GM12878 (cell line): ENCODE data around the gene CBR4. TPM values are rescaled to one million over a fixed set of nuclear protein-coding genes. Genes with fewer than 3 reads are reported as not detected.

Source experiments
- ATAC-seq: fragments of 200-7000 bp; cut with Tn5 transposase; 3 replicates; pipeline ENCODE4 v1.9.1; 2020; ENCODE audit warnings: mild to moderate bottlenecking, moderate library complexity
- BruUV-seq: library from RNA; stranded (reverse); fragments of 400-500 nt; replicated peaks from 2 replicates; lab custom pipeline; 2021; lab: Mats Ljungman, UMichigan
- CTCF ChIA-PET: fragments of 300-600 bp; sonication (Branson Sonifier 250); formaldehyde crosslinking; extraction: SDS; loops from one replicate; lab custom pipeline; 2021; ENCODE audit warnings: inconsistent platforms; lab: Yijun Ruan, JAX
- POLR2A ChIA-PET: fragments of 350-600 bp; formaldehyde crosslinking; extraction: SDS; loops from one replicate; lab custom pipeline; 2021; ENCODE audit warnings: inconsistent platforms; lab: Charles Lee
- RAD21 ChIA-PET: fragments of 300-600 bp; sonication (Branson Sonifier 250); formaldehyde crosslinking; loops from one replicate; lab custom pipeline; 2023; ENCODE audit warnings: antibody characterized with exemption; ENCODE audit not compliant: unreplicated experiment; lab: Charles Lee
- SMC1A ChIA-PET: fragments of 300-600 bp; sonication (Branson Sonifier 250); formaldehyde crosslinking; loops from one replicate; lab custom pipeline; 2023; ENCODE audit not compliant: unreplicated experiment, uncharacterized antibody; lab: Charles Lee
- DNase-seq: peaks from one replicate; pipeline ENCODE4 v3.0.0-alpha.2; 2011; ENCODE audit warnings: low read depth, low spot score
- FAIRE-seq: peaks from 3 replicates; lab custom pipeline; 2011; peaks lifted over from hg19 to GRCh38; lab: Jason Lieb, UNC
- H2AFZ ChIP-seq: 2 replicates; pipeline ENCODE4 v1.6.0; 2011; ENCODE audit warnings: low read depth, low read length, control low read depth; ENCODE audit not compliant: control insufficient read depth
- H3K27ac ChIP-seq: 2 replicates; pipeline ENCODE4 v1.5.1; 2011; ENCODE audit warnings: control low read depth; ENCODE audit not compliant: control insufficient read depth, insufficient read depth
- H3K27me3 ChIP-seq, 2 experiments: replicated peaks in 1 of 2; 2 replicates each; pipeline versions ENCODE4 v1.6.0 to v1.6.1; 2011; ENCODE audit warnings: low read length in 1 of 2; ENCODE audit not compliant: control insufficient read depth in 2 of 2, insufficient read depth in 2 of 2
- H3K36me3 ChIP-seq, 2 experiments: 2 replicates each; pipeline ENCODE4 v1.5.1; 2011; ENCODE audit warnings: low read length in 1 of 2; ENCODE audit not compliant: control insufficient read depth in 2 of 2, insufficient read depth in 2 of 2
- H3K4me1 ChIP-seq: 2 replicates; pipeline ENCODE4 v1.6.1; 2011; ENCODE audit warnings: mild to moderate bottlenecking, low read length, moderate library complexity, mixed read lengths; ENCODE audit not compliant: control insufficient read depth, insufficient read depth
- H3K4me2 ChIP-seq: 2 replicates; pipeline ENCODE4 v1.6.0; 2011; ENCODE audit warnings: control low read depth; ENCODE audit not compliant: control insufficient read depth, insufficient read depth
- H3K4me3 ChIP-seq: fragments of 200-600 bp; sonication (generic); 2 replicates; pipeline ENCODE4 v1.5.1; 2016
- H3K79me2 ChIP-seq: 2 replicates; pipeline ENCODE4 v1.6.0; 2011; ENCODE audit warnings: low read length; ENCODE audit not compliant: control insufficient read depth, insufficient read depth
- H3K9ac ChIP-seq: 2 replicates; pipeline ENCODE4 v1.8.0; 2011; ENCODE audit warnings: low read length, control low read depth, mixed read lengths; ENCODE audit not compliant: control insufficient read depth, insufficient read depth
- H3K9me3 ChIP-seq: replicated peaks from 3 replicates; pipeline ENCODE4 v1.5.1; 2011; ENCODE audit warnings: mild to moderate bottlenecking, low read length; ENCODE audit not compliant: control insufficient read depth, insufficient read depth
- H4K20me1 ChIP-seq: 2 replicates; pipeline ENCODE4 v1.6.0; 2011; ENCODE audit not compliant: control insufficient read depth, insufficient read depth
- E2F8 ChIP-seq: fragments of 450-650 bp; IDR thresholded peaks from 2 replicates; pipeline ENCODE4 v1.6.1; 2018; ENCODE audit warnings: mild to moderate bottlenecking, low read depth, moderate library complexity; ENCODE audit not compliant: partially characterized antibody
- EED ChIP-seq: sonication (generic); IDR thresholded peaks from 2 replicates; pipeline ENCODE4 v1.6.1; 2016; ENCODE audit warnings: antibody characterized with exemption, low read depth
- HCFC1 ChIP-seq: fragments of 150-350 bp; IDR thresholded peaks from 2 replicates; pipeline ENCODE4 v1.6.1; 2014; ENCODE audit warnings: low read length
- MAX ChIP-seq: IDR thresholded peaks from 2 replicates; pipeline ENCODE4 v1.6.1; 2012; ENCODE audit warnings: low read depth, low read length, improper control_type of control experiment
- NR2C2 ChIP-seq: IDR thresholded peaks from 2 replicates; pipeline ENCODE4 v1.6.1; 2011; ENCODE audit warnings: borderline replicate concordance, low read depth; ENCODE audit not compliant: control insufficient read depth, insufficient read length
- ZNF274 ChIP-seq: IDR thresholded peaks from one replicate; pipeline ENCODE4 v1.8.0; 2011; ENCODE audit not compliant: insufficient read length, insufficient read depth
- ZNF592 ChIP-seq: fragments of 450-650 bp; IDR thresholded peaks from 2 replicates; pipeline ENCODE4 v1.6.1; 2017; ENCODE audit warnings: mild to moderate bottlenecking, moderate library complexity
- WGBS: methylation state at CpG from one replicate; pipeline ENCODE4 v1.1.6; 2016; ENCODE audit warnings: low lambda C conversion rate; ENCODE audit not compliant: insufficient replicate concordance, insufficient coverage; ENCODE audit errors: missing lambda C conversion rate; 5-methylcytosine and 5-hydroxymethylcytosine counted together
- in situ Hi-C: fragments of 300-500 bp; cut with MboI; formaldehyde crosslinking; loops from 9 replicates; pipeline ENCODE4 v1.14.3; 2018; ENCODE audit warnings: mixed read lengths
- intact Hi-C: fragments of 100-400 bp; cut with micrococcal nuclease; formaldehyde crosslinking; loops from one replicate; pipeline ENCODE4 v1.14.2; 2022; ENCODE audit not compliant: unreplicated experiment
- polyA plus RNA-seq, 11 experiments: library from polyadenylated mRNA; depleted of rRNA in 4 of 11; unstranded in 6 of 11; stranded (reverse) in 5 of 11; fragments of >200 nt; fragmentation: Nextera tagmentation in 4 of 11; fragmentation: Illumina TruSeq in 1 of 11; extraction: Ambion mirVana in 4 of 11; extraction: Trizol in 1 of 11; gene quantifications; 1 replicate in 1 of 11; 2 replicates in 10 of 11; pipeline versions ENCODE4 v1.2.1 to v1.2.3, GENCODE V29; 2011 to 2016; ENCODE audit warnings: inconsistent platforms in 2 of 11, missing spikeins in 2 of 11, low read depth in 1 of 11
- total RNA-seq, 4 experiments: library from RNA; depleted of rRNA in 3 of 4; stranded (reverse); fragments of >200 nt in 3 of 4; fragmentation: Illumina TruSeq in 1 of 4; extraction: Trizol in 1 of 4; gene quantifications; 2 replicates each; pipeline versions ENCODE4 v1.2.1 to v1.2.3, GENCODE V29; 2013 to 2021

Gene CBR4
- total and polyA plus RNA-seq, 10 of the 15 experiments (the other 5 are each of a cell fraction or from before 2014, with no cell fraction given), result 17.3 to 38.8 (median 24.8) TPM

- TF ChIP-seq ZNF592, result no peak
Measured at GRCh38 chr4:169018406-169018805, 8.4 kb upstream of the CBR4 start (continued).

GRCh38 chr4:169017971-169018370 is 7.9 kb upstream of the CBR4 start:
- ChIA-PET CTCF (interaction anchor here (1.1 kb wide), 1 partner anchor 473 kb away, joined by 4 read pairs; no protein-coding TSS in a partner anchor), POLR2A (interaction anchor here (0.6 kb wide), 1 partner anchor 56 kb away, joined by 3 read pairs; no protein-coding TSS in a partner anchor), SMC1A (interaction anchor here (1.1 kb wide), 1 partner anchor 94 kb away, joined by 4 read pairs; no protein-coding TSS in a partner anchor), RAD21 (no interaction called here)
- TF ChIP-seq NR2C2 (no peak), ZNF274 (no peak), EED (no peak), MAX (no peak), HCFC1 (no peak), E2F8 (no peak)
- Histone ChIP-seq H3K9ac (no peak overlapping the region), H4K20me1 (no peaks in the 10 kb centered on the region), H3K36me3 (no peaks in the 10 kb centered on the region), H3K9me3 (no peaks in the 10 kb centered on the region), H3K4me2 (no peak overlapping the region), H3K27ac (no peak overlapping the region), H3K4me3 (no peak overlapping the region), H3K79me2 (no peaks in the 10 kb centered on the region), H2AFZ (no peak overlapping the region), H3K27me3 (no peaks in the 10 kb centered on the region), H3K4me1 (no peaks in the 10 kb centered on the region)
- DNase-seq, result no peak
- ATAC-seq, result no peak
- intact Hi-C loops, result no loop called here
- WGBS, result 30% methylated on average over 5 of the region's 5 CpGs
- in situ Hi-C loops, result no loop called here
- no TSS peak for BruUV-seq
- no peak for FAIRE-seq
